Activated CD8-positive, alpha-beta T cell treated with anti-CD3 and anti-CD28 coated beads for 36 hours (primary cell): ENCODE data around the gene WFIKKN2. TPM values are rescaled to one million over a fixed set of nuclear protein-coding genes. Genes with fewer than 3 reads are reported as not detected.
"Not testable (repeated sequence)": the region's sequence is repeated elsewhere in the genome, so short reads cannot be mapped to it uniquely, and the experiment has no call there.

Experiments used
- ATAC-seq: fragments of 200-7000 bp; cut with Tn5 transposase; one replicate; pipeline ENCODE4 v1.10.0; 2021; ENCODE audit warnings: mild to moderate bottlenecking, moderate library complexity
- CTCF ChIA-PET: fragments of 350-600 bp; sonication (Branson Sonifier 250); formaldehyde crosslinking; loops from one replicate; lab custom pipeline; 2021; ENCODE audit warnings: antibody characterized with exemption; lab: Charles Lee
- POLR2A ChIA-PET: fragments of 350-600 bp; sonication (Branson Sonifier 250); formaldehyde crosslinking; loops from one replicate; lab custom pipeline; 2021; ENCODE audit warnings: antibody characterized with exemption; lab: Charles Lee
- DNase-seq: peaks from one replicate; pipeline ENCODE4 v3.0.0-alpha.2; 2020
- H3K27ac Mint-ChIP-seq: one replicate; pipeline ENCODE4 v1.8.0; 2021; ENCODE audit warnings: mild to moderate bottlenecking, mixed read lengths
- H3K27me3 Mint-ChIP-seq: one replicate; pipeline ENCODE4 v1.8.0; 2021; ENCODE audit warnings: mixed read lengths
- H3K36me3 Mint-ChIP-seq: one replicate; pipeline ENCODE4 v1.8.0; 2021; ENCODE audit warnings: low read depth, mixed read lengths
- H3K4me1 Mint-ChIP-seq: one replicate; pipeline ENCODE4 v1.8.0; 2021; ENCODE audit warnings: low read depth, mixed read lengths
- H3K4me3 Mint-ChIP-seq: one replicate; pipeline ENCODE4 v1.8.0; 2021; ENCODE audit warnings: mild to moderate bottlenecking, moderate library complexity, mixed read lengths
- H3K9me3 Mint-ChIP-seq: one replicate; pipeline ENCODE4 v1.8.0; 2021; ENCODE audit warnings: mixed read lengths
- CTCF ChIP-seq: fragments of 200-600 bp; IDR thresholded peaks from one replicate; pipeline ENCODE4 v1.8.0; 2022; ENCODE audit warnings: antibody characterized with exemption, mild to moderate bottlenecking
- intact Hi-C: fragments of 100-400 bp; cut with micrococcal nuclease; formaldehyde crosslinking; loops from one replicate; pipeline ENCODE4 v1.10.0; 2022
- total RNA-seq, 2 experiments: library from RNA; stranded (reverse); gene quantifications; one replicate each; pipeline ENCODE4 v1.2.3, GENCODE V29; 2021

The WFIKKN2 gene
- total RNA-seq, 2 experiments from 2014 or later: not detected

GRCh38 chr17:50871898-50872297 is 36.5 kb downstream of the WFIKKN2 start:
- intact Hi-C loops: loop anchor here (5.0 kb wide), 1 partner anchor 40 kb away; no protein-coding TSS in a partner anchor

GRCh38 chr17:50872710-50873424 is 37.5 kb downstream of the WFIKKN2 start:
- Mint-ChIP-seq H3K4me3 (no peak overlapping the region), H3K9me3 (no peaks in the 10 kb centered on the region), H3K27ac (peak overlapping the region; percentile 46), H3K36me3 (no peaks in the 10 kb centered on the region), H3K4me1 (peaks cover 40% of the 10 kb centered on the region), H3K27me3 (no peaks in the 10 kb centered on the region)
- DNase-seq (peak; percentile 83), ATAC-seq (peak; percentile 62)
- no peak for TF ChIP-seq CTCF
- ChIA-PET POLR2A (interaction anchor here (0.9 to 1.7 kb wide), 5 partner anchors 12 to 58 kb away, joined by 3 to 9 read pairs (median 5); no protein-coding TSS in a partner anchor), CTCF (interaction anchor here (0.7 to 3.3 kb wide), 9 partner anchors 15 to 280 kb away, joined by 3 to 12 read pairs (median 4); partner anchors contain the start of gene NME1)
- intact Hi-C loops: loop anchor here (5.0 kb wide), 1 partner anchor 39 kb away; no protein-coding TSS in a partner anchor

More at GRCh38 chr17:50871898-50872297, 36.5 kb downstream of the WFIKKN2 start:
- POLR2A ChIA-PET: interaction anchor here (0.9 to 1.6 kb wide), 2 partner anchors 45 to 54 kb away, joined by 4 to 5 read pairs; no protein-coding TSS in a partner anchor
- no peak for TF ChIP-seq CTCF
- ATAC-seq (no peak), DNase-seq (no peak)
- Mint-ChIP-seq H3K4me1 (peaks cover 42% of the 10 kb centered on the region), H3K4me3 (no peak overlapping the region), H3K36me3 (no peaks in the 10 kb centered on the region), H3K9me3 (no peaks in the 10 kb centered on the region), H3K27me3 (no peaks in the 10 kb centered on the region), H3K27ac (peak overlapping the region; percentile 32)
- CTCF ChIA-PET: interaction anchor here (0.9 to 3.3 kb wide), 5 partner anchors 19 to 85 kb away, joined by 3 to 12 read pairs (median 5); no protein-coding TSS in a partner anchor

- peaks cover under 1% of the 10 kb centered on the region for H3K9me3 Mint-ChIP-seq
- intact Hi-C loops: no loop called here
Observed at GRCh38 chr17:50875074-50875473, 39.7 kb downstream of the WFIKKN2 start.

GRCh38 chr17:50877042-50877441 is 41.7 kb downstream of the WFIKKN2 start:
- POLR2A ChIA-PET: interaction anchor here (0.6 to 0.7 kb wide), 2 partner anchors 11 to 95 kb away, joined by 3 read pairs; partner anchors contain the start of gene TOB1
- DNase-seq, CTCF ChIA-PET, intact Hi-C loops, H3K27ac Mint-ChIP-seq, H3K4me3 Mint-ChIP-seq, H3K9me3 Mint-ChIP-seq, ATAC-seq, H3K36me3 Mint-ChIP-seq, H3K27me3 Mint-ChIP-seq: not testable (repeated sequence)
- peaks cover 18% of the 10 kb centered on the region for H3K4me1 Mint-ChIP-seq

More at GRCh38 chr17:50875074-50875473, 39.7 kb downstream of the WFIKKN2 start:
- no peak for ATAC-seq
- Mint-ChIP-seq H3K4me1 (peaks cover 26% of the 10 kb centered on the region), H3K4me3 (no peak overlapping the region), H3K27ac (no peak overlapping the region), H3K36me3 (no peaks in the 10 kb centered on the region), H3K27me3 (no peaks in the 10 kb centered on the region)
- no peak for DNase-seq
- CTCF ChIA-PET: interaction anchor here (1.6 kb wide), 1 partner anchor 22 kb away, joined by 5 read pairs; no protein-coding TSS in a partner anchor
- TF ChIP-seq CTCF: no peak
- POLR2A ChIA-PET: no interaction called here

GRCh38 chr17:50877838-50878237 is 42.5 kb downstream of the WFIKKN2 start:
- Mint-ChIP-seq H3K36me3 (no peaks in the 10 kb centered on the region), H3K4me3 (no peak overlapping the region), H3K27me3 (no peaks in the 10 kb centered on the region), H3K27ac (no peak overlapping the region), H3K4me1 (peaks cover 12% of the 10 kb centered on the region), H3K9me3 (peaks cover 2% of the 10 kb centered on the region)
- CTCF ChIA-PET: interaction anchor here (1.3 to 1.5 kb wide), 3 partner anchors 11 to 79 kb away, joined by 3 to 5 read pairs (median 3); no protein-coding TSS in a partner anchor
- ATAC-seq: no peak
- intact Hi-C loops: no loop called here
- DNase-seq: no peak
- no peak for TF ChIP-seq CTCF
- POLR2A ChIA-PET: interaction anchor here (1.6 kb wide), 1 partner anchor 11 kb away, joined by 12 read pairs; the partner anchor contains the start of gene TOB1
